GM19328 (cell line): ENCODE data around the gene FOXA3.
"Not testable (repeated sequence)": the region's sequence is repeated elsewhere in the genome, so short reads cannot be mapped to it uniquely, and the experiment has no call there.

ENCODE experiments used
- ATAC-seq: cut with Tn5 transposase; IDR thresholded peaks from one replicate; pipeline ENCODE4 v1.9.1; 2021; ENCODE audit warnings: mild to moderate bottlenecking, moderate library complexity; ENCODE audit not compliant: unreplicated experiment

The FOXA3 gene

GRCh38 chr19:45887200-45887710, 23.1 kb downstream of the FOXA3 start:
- ATAC-seq: no peak

GRCh38 chr19:45889210-45889885, 25.2 kb downstream of the FOXA3 start:
- ATAC-seq: no peak

GRCh38 chr19:45890877-45891276, 26.8 kb downstream of the FOXA3 start:
- ATAC-seq: no peak

- ATAC-seq: no peak
Measured at GRCh38 chr19:45895519-45895972, 31.4 kb downstream of the FOXA3 start.

- ATAC-seq: not testable (repeated sequence)
Measured at GRCh38 chr19:45895983-45896599, 32.0 kb downstream of the FOXA3 start.

GRCh38 chr19:45897261-45897812, 33.2 kb downstream of the FOXA3 start:
- no peak for ATAC-seq

- ATAC-seq: no peak
Measured at GRCh38 chr19:45899253-45899652, 35.1 kb downstream of the FOXA3 start.

- ATAC-seq: no peak
Measured at GRCh38 chr19:45899919-45900589, 35.9 kb downstream of the FOXA3 start.

- ATAC-seq: no peak
Measured at GRCh38 chr19:45900738-45901431, 36.8 kb downstream of the FOXA3 start.

GRCh38 chr19:45901432-45901911, 37.3 kb downstream of the FOXA3 start:
- no peak for ATAC-seq

- no peak for ATAC-seq
Measured at GRCh38 chr19:45901912-45902650, 38.0 kb downstream of the FOXA3 start, which contains the start of gene MYPOP. Gene MYPOP, minus strand, starts transcription at chr19:45902613. Its CDS starts 840 bp downstream, at chr19:45901773.

GRCh38 chr19:45902651-45903625, 38.8 kb downstream of the FOXA3 start:
- peak; percentile 83 for ATAC-seq

GRCh38 chr19:45905011-45905410, 40.9 kb downstream of the FOXA3 start:
- no peak for ATAC-seq

- no peak for ATAC-seq
Measured at GRCh38 chr19:45906221-45906620, 42.1 kb downstream of the FOXA3 start.

GRCh38 chr19:45908956-45909355, 44.8 kb downstream of the FOXA3 start:
- no peak for ATAC-seq

- no peak for ATAC-seq
Measured at GRCh38 chr19:45911291-45911690, 47.2 kb downstream of the FOXA3 start.

GRCh38 chr19:45913874-45914830, 50.0 kb downstream of the FOXA3 start, which contains the start of gene NANOS2:
Gene NANOS2, minus strand, starts transcription at chr19:45914778. Its CDS starts 85 bp downstream, at chr19:45914693.
- ATAC-seq: no peak
